OCI-LY7 (cell line): Measurements from ENCODE around the gene LZTS2.

ENCODE experiments used
- EZH2phosphoT487 ChIP-seq: fragments of 200-600 bp; sonication (generic); IDR thresholded peaks from 2 replicates; pipeline ENCODE4 v1.6.1; 2018; ENCODE audit warnings: low read depth, borderline replicate concordance, mild to moderate bottlenecking, mixed run types, antibody characterized with exemption, low read length, moderate library complexity, mixed read lengths
- TF ChIP-seq, protein P1 (sequence below): fragments of 200-600 bp; sonication (generic); conservative IDR thresholded peaks from 2 replicates; pipeline ENCODE4 v1.5.1; 2014; ENCODE audit warnings: mild to moderate bottlenecking, antibody characterized with exemption, low read length, moderate library complexity, mixed read lengths

DNA sequence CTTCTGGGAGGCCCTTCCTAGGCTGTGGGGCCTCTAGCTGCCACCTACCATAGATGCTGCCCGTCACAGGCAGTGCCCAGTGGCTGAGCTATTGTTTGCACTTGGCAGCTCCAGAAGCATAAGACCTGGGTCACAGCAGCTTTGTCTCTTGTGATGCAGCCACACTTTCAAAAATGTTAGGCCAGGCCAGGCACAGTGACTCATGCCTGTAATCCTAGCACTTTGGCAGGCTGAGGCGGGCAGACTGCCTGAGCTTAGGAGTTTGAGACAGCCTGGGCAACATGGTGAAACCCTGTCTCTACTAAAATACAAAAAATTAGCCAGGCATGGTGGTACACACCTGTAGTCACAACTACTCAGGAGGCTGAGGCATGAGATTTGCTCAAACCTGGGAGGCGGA is 52.7 kb downstream of the LZTS2 start:
- TF ChIP-seq, protein P1, sequence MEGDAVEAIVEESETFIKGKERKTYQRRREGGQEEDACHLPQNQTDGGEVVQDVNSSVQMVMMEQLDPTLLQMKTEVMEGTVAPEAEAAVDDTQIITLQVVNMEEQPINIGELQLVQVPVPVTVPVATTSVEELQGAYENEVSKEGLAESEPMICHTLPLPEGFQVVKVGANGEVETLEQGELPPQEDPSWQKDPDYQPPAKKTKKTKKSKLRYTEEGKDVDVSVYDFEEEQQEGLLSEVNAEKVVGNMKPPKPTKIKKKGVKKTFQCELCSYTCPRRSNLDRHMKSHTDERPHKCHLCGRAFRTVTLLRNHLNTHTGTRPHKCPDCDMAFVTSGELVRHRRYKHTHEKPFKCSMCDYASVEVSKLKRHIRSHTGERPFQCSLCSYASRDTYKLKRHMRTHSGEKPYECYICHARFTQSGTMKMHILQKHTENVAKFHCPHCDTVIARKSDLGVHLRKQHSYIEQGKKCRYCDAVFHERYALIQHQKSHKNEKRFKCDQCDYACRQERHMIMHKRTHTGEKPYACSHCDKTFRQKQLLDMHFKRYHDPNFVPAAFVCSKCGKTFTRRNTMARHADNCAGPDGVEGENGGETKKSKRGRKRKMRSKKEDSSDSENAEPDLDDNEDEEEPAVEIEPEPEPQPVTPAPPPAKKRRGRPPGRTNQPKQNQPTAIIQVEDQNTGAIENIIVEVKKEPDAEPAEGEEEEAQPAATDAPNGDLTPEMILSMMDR, result no peak
- no peak for TF ChIP-seq EZH2phosphoT487
